Neural cell (in vitro differentiated cells): Measurements from ENCODE around the gene PPFIBP2. TPM values are rescaled to one million over a fixed set of nuclear protein-coding genes. Genes with fewer than 3 reads are reported as not detected.

ENCODE experiments used
- H2AFZ ChIP-seq: fragments of 200-600, 300-800 bp; sonication (generic), shearing (Covaris generic); 2 replicates; pipeline ENCODE4 v1.6.0; 2014; ENCODE audit warnings: low read depth, mild to moderate bottlenecking, antibody characterized with exemption, low read length, moderate library complexity
- H3F3A ChIP-seq: fragments of 200-600 bp; shearing (Covaris generic); 2 replicates; pipeline ENCODE4 v1.6.1; 2016; ENCODE audit warnings: mild to moderate bottlenecking, moderate library complexity, mixed read lengths, antibody characterized with exemption, low read length; ENCODE audit not compliant: insufficient read depth, poor library complexity, severe bottlenecking
- H3K27ac ChIP-seq: fragments of 200-600, 300-800 bp; sonication (generic), shearing (Covaris generic); 2 replicates; pipeline ENCODE4 v1.5.1; 2014; ENCODE audit warnings: mild to moderate bottlenecking, low read length, moderate library complexity
- H3K27me3 ChIP-seq: fragments of 300-800, 200-600 bp; sonication (generic), shearing (Covaris generic); 2 replicates; pipeline ENCODE4 v1.6.0; 2014; ENCODE audit warnings: mild to moderate bottlenecking, low read depth, low read length, moderate library complexity; ENCODE audit not compliant: insufficient read depth
- H3K36me3 ChIP-seq: fragments of 300-800, 200-600 bp; sonication (generic), shearing (Covaris generic); 2 replicates; pipeline ENCODE4 v1.5.1; 2014; ENCODE audit warnings: mild to moderate bottlenecking, antibody characterized with exemption, low read length, moderate library complexity; ENCODE audit not compliant: insufficient read depth
- H3K4me2 ChIP-seq: fragments of 300-800, 200-600 bp; sonication (generic), shearing (Covaris generic); 2 replicates; pipeline ENCODE4 v1.6.0; 2014; ENCODE audit warnings: mild to moderate bottlenecking, low read length
- H3K4me3 ChIP-seq: fragments of 300-800, 200-600 bp; sonication (generic), shearing (Covaris generic); 2 replicates; pipeline ENCODE4 v1.5.1; 2014; ENCODE audit warnings: mild to moderate bottlenecking, low read length, moderate library complexity
- H3K79me2 ChIP-seq: fragments of 200-600 bp; shearing (Covaris generic); replicated peaks from 2 replicates; pipeline ENCODE4 v1.6.0; 2014; ENCODE audit warnings: mild to moderate bottlenecking, low read length, moderate library complexity; ENCODE audit not compliant: insufficient read depth
- H3K9ac ChIP-seq: fragments of 300-800, 200-600 bp; sonication (generic), shearing (Covaris generic); 2 replicates; pipeline ENCODE4 v1.6.1; 2016; ENCODE audit warnings: mild to moderate bottlenecking, low read length, mixed read lengths
- H3K9me2 ChIP-seq: fragments of 200-600 bp; shearing (Covaris generic); 2 replicates; pipeline ENCODE4 v1.6.1; 2016; ENCODE audit warnings: mild to moderate bottlenecking, low read length, mixed read lengths; ENCODE audit not compliant: insufficient read depth
- H3K9me3 ChIP-seq: fragments of 200-600, 300-800 bp; sonication (generic), shearing (Covaris generic); 2 replicates; pipeline ENCODE4 v1.6.1; 2016; ENCODE audit warnings: mild to moderate bottlenecking, mixed run types, low read length, moderate library complexity, mixed read lengths
- H4K20me1 ChIP-seq: fragments of 200-600 bp; shearing (Covaris generic); 2 replicates; pipeline ENCODE4 v1.6.1; 2016; ENCODE audit warnings: mild to moderate bottlenecking, mixed run types; ENCODE audit not compliant: insufficient read depth
- CTCF ChIP-seq: fragments of 450-650 bp; IDR thresholded peaks from 2 replicates; pipeline ENCODE4 v1.5.1; 2014; ENCODE audit warnings: antibody characterized with exemption, mild to moderate bottlenecking, moderate library complexity; ENCODE audit not compliant: poor library complexity, severe bottlenecking
- EP300 ChIP-seq: fragments of 450-650 bp; conservative IDR thresholded peaks from 2 replicates; pipeline ENCODE4 v1.6.1; 2014; ENCODE audit warnings: antibody characterized with exemption, mild to moderate bottlenecking, moderate library complexity; ENCODE audit not compliant: poor library complexity, severe bottlenecking
- EZH2 ChIP-seq: fragments of 200-600, 300-800 bp; shearing (Covaris generic), sonication (generic); IDR thresholded peaks from 2 replicates; pipeline ENCODE4 v1.6.1; 2014; ENCODE audit warnings: antibody characterized with exemption, low read length, borderline replicate concordance, mild to moderate bottlenecking; ENCODE audit not compliant: insufficient read depth, poor library complexity, severe bottlenecking
- MXI1 ChIP-seq: fragments of 450-650 bp; conservative IDR thresholded peaks from 2 replicates; pipeline ENCODE4 v1.6.1; 2014; ENCODE audit warnings: antibody characterized with exemption, mild to moderate bottlenecking; ENCODE audit not compliant: poor library complexity, severe bottlenecking
- POLR2AphosphoS5 ChIP-seq: IDR thresholded peaks from 2 replicates; pipeline ENCODE4 v1.6.1; 2012
- RAD21 ChIP-seq: fragments of 450-650 bp; conservative IDR thresholded peaks from 2 replicates; pipeline ENCODE4 v1.6.1; 2014; ENCODE audit warnings: antibody characterized with exemption, mild to moderate bottlenecking, moderate library complexity
- REST ChIP-seq: IDR thresholded peaks from 2 replicates; pipeline ENCODE4 v1.6.1; 2012; ENCODE audit warnings: borderline replicate concordance
- SMC3 ChIP-seq: fragments of 450-650 bp; conservative IDR thresholded peaks from 2 replicates; pipeline ENCODE4 v1.6.1; 2014; ENCODE audit warnings: antibody characterized with exemption, mild to moderate bottlenecking, moderate library complexity; ENCODE audit not compliant: poor library complexity
- TAF1 ChIP-seq: IDR thresholded peaks from 2 replicates; pipeline ENCODE4 v1.6.1; 2012; ENCODE audit warnings: low read depth
- polyA plus RNA-seq: library from polyadenylated mRNA; depleted of rRNA; stranded (reverse); fragments of >200 nt; gene quantifications from 2 replicates; pipeline ENCODE4 v1.2.3, GENCODE V29; 2014

PPFIBP2 gene
- polyA plus RNA-seq, 1 donor from 2014 or later = not detected

GRCh38 chr11:7612056-7612660, 98.4 kb downstream of the PPFIBP2 start:
- H3K4me2 ChIP-seq = no peak overlapping the region
- H3K79me2 ChIP-seq = no peaks in the 10 kb centered on the region
- no peaks in the 10 kb centered on the region for H3K36me3 ChIP-seq
- no peaks in the 10 kb centered on the region for H3K27me3 ChIP-seq
- H3K27ac ChIP-seq = no peak overlapping the region
- no peak overlapping the region for H3K9ac ChIP-seq
- H3K9me3 ChIP-seq = no peaks in the 10 kb centered on the region
- no peak overlapping the region for H3K4me3 ChIP-seq
- H3F3A ChIP-seq = no peaks in the 10 kb centered on the region
- H3K9me2 ChIP-seq = no peaks in the 10 kb centered on the region
- no peak overlapping the region for H2AFZ ChIP-seq
- no peaks in the 10 kb centered on the region for H4K20me1 ChIP-seq
- no peak for TF ChIP-seq TAF1
- TF ChIP-seq EZH2 = no peak
- TF ChIP-seq MXI1 = no peak
- no peak for TF ChIP-seq EP300
- no peak for TF ChIP-seq CTCF
- no peak for TF ChIP-seq POLR2AphosphoS5
- TF ChIP-seq SMC3 = no peak
- no peak for TF ChIP-seq REST
- no peak for TF ChIP-seq RAD21

- TF ChIP-seq TAF1 (no peak), CTCF (no peak), EP300 (no peak), SMC3 (no peak), REST (no peak), RAD21 (no peak), POLR2AphosphoS5 (no peak), MXI1 (no peak)
- H3K9ac ChIP-seq = no peak overlapping the region
Measured at GRCh38 chr11:7612661-7613393, 99.0 kb downstream of the PPFIBP2 start.

More at GRCh38 chr11:7612661-7613393, 99.0 kb downstream of the PPFIBP2 start:
- H3K36me3 ChIP-seq = no peaks in the 10 kb centered on the region
- no peaks in the 10 kb centered on the region for H3K9me2 ChIP-seq
- no peak overlapping the region for H3K4me3 ChIP-seq
- H3K27me3 ChIP-seq = no peaks in the 10 kb centered on the region
- no peak overlapping the region for H3K4me2 ChIP-seq
- H3K9me3 ChIP-seq = no peaks in the 10 kb centered on the region
- H3F3A ChIP-seq = no peaks in the 10 kb centered on the region
- no peak overlapping the region for H3K27ac ChIP-seq
- H2AFZ ChIP-seq = no peak overlapping the region
- H3K79me2 ChIP-seq = no peaks in the 10 kb centered on the region
- no peaks in the 10 kb centered on the region for H4K20me1 ChIP-seq
